ENCODE data around the gene ITGB1BP1.

GRCh38 chr2:9415516-9416169 is 7.7 kb downstream of the ITGB1BP1 start:
- no peak for TF ChIP-seq POLR2A (IDR thresholded peaks at IDR 0.05)
- no peak for TF ChIP-seq CTCF (IDR thresholded peaks at IDR 0.05)
